SW480 (cell line): ENCODE data around the gene CD47.

Experiments used
- DNase-seq: peaks from one replicate; pipeline ENCODE4 v3.0.0-alpha.2; 2016; ENCODE audit warnings: low spot score

CD47 gene

GRCh38 chr3:108013141-108014055 lies 77.4 kb downstream of the CD47 start:
- no peak for DNase-seq

GRCh38 chr3:108012304-108012703 lies 78.5 kb downstream of the CD47 start:
- DNase-seq: no peak

- no peak for DNase-seq
Measured at GRCh38 chr3:108011616-108012015, 79.2 kb downstream of the CD47 start.

GRCh38 chr3:108008931-108009639 lies 81.7 kb downstream of the CD47 start:
- no peak for DNase-seq

- DNase-seq: no peak
Measured at GRCh38 chr3:108008106-108008505, 82.7 kb downstream of the CD47 start.

GRCh38 chr3:108006881-108007331 lies 83.9 kb downstream of the CD47 start:
- no peak for DNase-seq

GRCh38 chr3:108006077-108006771 lies 84.6 kb downstream of the CD47 start:
- peak; percentile 41 for DNase-seq

- no peak for DNase-seq
Measured at GRCh38 chr3:108004647-108005046, 86.2 kb downstream of the CD47 start.

GRCh38 chr3:108001457-108001856 lies 89.4 kb downstream of the CD47 start:
- DNase-seq: no peak

GRCh38 chr3:107999215-107999775 lies 91.5 kb downstream of the CD47 start:
- DNase-seq: peak; percentile 42

- DNase-seq: no peak
Measured at GRCh38 chr3:107997671-107998070, 93.2 kb downstream of the CD47 start.

- DNase-seq: no peak
Measured at GRCh38 chr3:107995823-107996222, 95.0 kb downstream of the CD47 start.

GRCh38 chr3:107994956-107995715 lies 95.7 kb downstream of the CD47 start:
- DNase-seq: no peak

- DNase-seq: no peak
Measured at GRCh38 chr3:107994181-107994580, 96.7 kb downstream of the CD47 start.

- DNase-seq: no peak
Measured at GRCh38 chr3:107993771-107994170, 97.1 kb downstream of the CD47 start.
